Measurements from ENCODE around the gene NCBP3. TPM values are rescaled to one million over a fixed set of nuclear protein-coding genes. Genes with fewer than 3 reads are reported as not detected.

The NCBP3 gene
- total and polyA plus RNA-seq, 2 donors (not counting 3 experiments of a cell fraction or from before 2014, with no cell fraction given) = 18.2 to 51.1 TPM

DNA sequence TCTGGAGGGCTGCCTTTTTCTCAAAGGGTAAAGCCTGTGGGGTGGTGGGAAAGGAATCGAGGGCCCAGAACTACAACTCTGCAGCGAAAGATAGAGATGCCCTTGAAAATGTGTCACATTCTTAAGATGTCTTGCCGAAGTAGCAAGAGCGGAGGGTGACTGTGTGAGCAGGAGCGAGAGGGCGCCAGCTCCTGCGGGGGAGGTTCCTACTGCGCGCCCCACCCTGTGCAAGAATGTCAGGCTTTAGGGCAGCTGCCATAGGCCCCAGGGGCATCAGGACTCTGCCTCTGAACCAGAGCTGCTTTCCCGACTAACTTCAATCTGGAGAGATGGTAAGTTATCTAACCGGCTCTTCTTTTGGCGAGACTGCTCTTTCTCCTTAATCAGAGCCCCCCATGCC lies 33.3 kb downstream of the NCBP3 start:
- FAIRE-seq = no peak
- dilution Hi-C loops (cut with MboI; ENCODE audit: extremely low pct_ligation_motif_present, low sequenced_read_pairs) = no loop called here
- no peak overlapping the region for H3K4me2 ChIP-seq (ENCODE audit: insufficient read depth, low read length)

More for the DNA sequence above, 33.3 kb downstream of the NCBP3 start:
- no peak for TF ChIP-seq EZH2 (IDR thresholded peaks at IDR 0.05; ENCODE audit: borderline replicate concordance, low read depth, low read length, severe bottlenecking)
- no peak for TF ChIP-seq MYC (IDR thresholded peaks at IDR 0.05; ENCODE audit: low read depth, low read length)
- no peak for TF ChIP-seq POLR2AphosphoS5 (IDR thresholded peaks at IDR 0.05; ENCODE audit: insufficient read depth, low read depth, low read length)
- no peak for TF ChIP-seq FOS (IDR thresholded peaks at IDR 0.05; ENCODE audit: borderline replicate concordance, insufficient read depth, low read length)
- TF ChIP-seq CTCF (IDR thresholded peaks at IDR 0.05; ENCODE audit: extremely low read depth in 1 of 2, insufficient read depth in 1 of 2, low read depth in 1 of 2, low read length in 2 of 2) = no peak
- TF ChIP-seq JUN (IDR thresholded peaks at IDR 0.05; ENCODE audit: borderline replicate concordance, insufficient read depth, insufficient read length, low read depth) = no peak
- no peak for TF ChIP-seq GATA2 (IDR thresholded peaks at IDR 0.05; ENCODE audit: insufficient read depth, insufficient read length, low read depth, low read length)
- no peak for TF ChIP-seq POLR2A (IDR thresholded peaks at IDR 0.05; ENCODE audit: low read depth, low read length)
- no peak for TF ChIP-seq MAX (IDR thresholded peaks at IDR 0.05; ENCODE audit: insufficient read depth, insufficient read length)
- H3K9me1 ChIP-seq (replicated peaks; ENCODE audit: control insufficient read depth, extremely low read depth, insufficient read depth, low read length) = no peaks in the 10 kb centered on the region
- BruUV-seq (replicated peaks) = no TSS peak
- no peak overlapping the region for H3K9ac ChIP-seq (replicated peaks; ENCODE audit: extremely low read depth, insufficient read depth, low read length)
- no peaks in the 10 kb centered on the region for H3K27me3 ChIP-seq (ENCODE audit: control insufficient read depth in 2 of 2, insufficient read depth in 2 of 2, low read length in 2 of 2)
- H3K79me2 ChIP-seq (ENCODE audit: control insufficient read depth, insufficient read depth, low read length) = no peaks in the 10 kb centered on the region
- no peak overlapping the region for H3K27ac ChIP-seq (ENCODE audit: insufficient read depth, low read depth, low read length)
- intact Hi-C loops (cut with micrococcal nuclease) = no loop called here
- H3K36me3 ChIP-seq (ENCODE audit: control insufficient read depth in 2 of 2, extremely low read depth in 1 of 2, insufficient read depth in 2 of 2, low read length in 2 of 2) = peaks cover 23 to 31% of the 10 kb centered on the region in 2 experiments
- no peak overlapping the region for H2AFZ ChIP-seq (ENCODE audit: low read depth, low read length)
- no peak overlapping the region for H3K4me3 ChIP-seq (replicated peaks in 1 of 3; ENCODE audit: insufficient read depth in 1 of 3, low read depth in 1 of 3, low read length in 3 of 3)
- H3K4me1 ChIP-seq (ENCODE audit: control insufficient read depth, extremely low read depth, insufficient read depth, low read length) = no peaks in the 10 kb centered on the region
- DNase-seq (ENCODE audit: low read depth, low spot score) = no peak
- ChIA-PET POLR2A (no interaction called here), CTCF (interaction anchor here (1.6 kb wide), 1 partner anchor 15 kb away, joined by 5 read pairs; no protein-coding TSS in a partner anchor)
- H4K20me1 ChIP-seq (replicated peaks; ENCODE audit: control insufficient read depth, extremely low read depth, insufficient read depth, low read length) = no peaks in the 10 kb centered on the region
- no peaks in the 10 kb centered on the region for H3K9me3 ChIP-seq (replicated peaks; ENCODE audit: control insufficient read depth, insufficient read depth, low read length)

Data from endothelial cell of umbilical vein (primary cell).